K562 (cell line): ENCODE data around the gene PSMC3IP. TPM values are rescaled to one million over a fixed set of nuclear protein-coding genes. Genes with fewer than 3 reads are reported as not detected.

ENCODE experiments used
- DMBX1 ChIP-seq: fragments of 250-450 bp; sonication (Bioruptor Pico); IDR thresholded peaks from 2 replicates; pipeline ENCODE4 v1.8.0; 2022; ENCODE audit warnings: inconsistent platforms, mild to moderate bottlenecking, moderate library complexity, borderline replicate concordance
- DPF2 ChIP-seq: fragments of 450-650 bp; IDR thresholded peaks from 2 replicates; pipeline ENCODE4 v1.6.1; 2016
- ELF2 ChIP-seq: fragments of 250-450 bp; sonication (Bioruptor Pico); IDR thresholded peaks from 2 replicates; pipeline ENCODE4 v1.5.0; 2021; ENCODE audit warnings: mild to moderate bottlenecking
- GABPB2 ChIP-seq: fragments of 250-450 bp; sonication (Bioruptor Pico); conservative IDR thresholded peaks from 2 replicates; pipeline ENCODE4 v1.5.1; 2021; ENCODE audit warnings: mild to moderate bottlenecking
- HOMEZ ChIP-seq: fragments of 250-450 bp; sonication (Bioruptor Pico); IDR thresholded peaks from 2 replicates; pipeline ENCODE4 v1.4.0; 2020; ENCODE audit warnings: mild to moderate bottlenecking, moderate library complexity
- MTA2 ChIP-seq: fragments of 450-650 bp; IDR thresholded peaks from 2 replicates; pipeline ENCODE4 v1.6.1; 2016; ENCODE audit warnings: low read depth
- NFE2 ChIP-seq: IDR thresholded peaks from 2 replicates; pipeline ENCODE4 v1.6.1; 2014; ENCODE audit warnings: antibody characterized with exemption, low read depth
- NFXL1 ChIP-seq: fragments of 450-650 bp; formaldehyde crosslinking; IDR thresholded peaks from 2 replicates; pipeline ENCODE4 v1.4.0; 2021; ENCODE audit warnings: mild to moderate bottlenecking
- NR2F6 ChIP-seq: fragments of 450-650 bp; formaldehyde crosslinking; IDR thresholded peaks from 2 replicates; pipeline ENCODE4 v1.4.0; 2020; ENCODE audit warnings: mild to moderate bottlenecking
- RB1 ChIP-seq: fragments of 450-650 bp; IDR thresholded peaks from 2 replicates; pipeline ENCODE4 v1.6.1; 2017; ENCODE audit warnings: low read depth, mild to moderate bottlenecking
- RCOR1 ChIP-seq, 2 experiments: IDR thresholded peaks; 2 replicates each; pipeline ENCODE4 v1.6.1; 2012; ENCODE audit warnings: low read depth in 2 of 2, low read length in 2 of 2, borderline replicate concordance in 1 of 2, improper control_type of control experiment in 1 of 2
- TAF1 ChIP-seq: IDR thresholded peaks from 2 replicates; pipeline ENCODE4 v1.6.1; 2011; ENCODE audit warnings: mild to moderate bottlenecking, low read length, moderate library complexity; ENCODE audit not compliant: insufficient read depth, control insufficient read depth, severe bottlenecking; ENCODE audit errors: extremely low read depth
- THRB ChIP-seq: fragments of 450-650 bp; formaldehyde crosslinking; conservative IDR thresholded peaks from 2 replicates; pipeline ENCODE4 v1.4.0; 2022; ENCODE audit warnings: mild to moderate bottlenecking, missing genetic modification characterization
- TOE1 ChIP-seq, 2 experiments: fragments of 450-650 bp in 1 of 2; sonication (generic) in 1 of 2; formaldehyde crosslinking in 1 of 2; IDR thresholded peaks; 2 replicates each; pipeline versions ENCODE4 v1.7.1 to v1.8.0; 2016 to 2022; ENCODE audit warnings: borderline replicate concordance in 2 of 2, mild to moderate bottlenecking in 2 of 2, antibody characterized with exemption in 1 of 2, inconsistent platforms in 1 of 2, low read depth in 1 of 2, missing genetic modification reagents in 1 of 2, moderate library complexity in 1 of 2
- ZNF324 ChIP-seq: fragments of 250-450 bp; sonication (Bioruptor Pico); IDR thresholded peaks from 2 replicates; pipeline ENCODE4 v1.4.0; 2020; ENCODE audit warnings: mild to moderate bottlenecking
- ZNF354B ChIP-seq: fragments of 250-450 bp; sonication (Bioruptor Pico); IDR thresholded peaks from 2 replicates; pipeline ENCODE4 v1.4.0; 2020
- ZNF785 ChIP-seq: fragments of 250-450 bp; sonication (Bioruptor Pico); IDR thresholded peaks from 2 replicates; pipeline ENCODE4 v1.4.0; 2020; ENCODE audit warnings: mild to moderate bottlenecking
- polyA plus RNA-seq, 8 experiments: library from polyadenylated mRNA; depleted of rRNA in 4 of 8; stranded (reverse) in 5 of 8; unstranded in 3 of 8; fragments of >200 nt; fragmentation: Nextera tagmentation in 2 of 8; fragmentation: Illumina TruSeq in 1 of 8; extraction: Ambion mirVana in 2 of 8; extraction: Trizol in 1 of 8; gene quantifications; 2 replicates each; pipeline versions ENCODE4 v1.2.1 to v1.2.3, GENCODE V29; 2011 to 2014; ENCODE audit warnings: inconsistent platforms in 1 of 8, missing spikeins in 1 of 8
- total RNA-seq, 7 experiments: library from RNA; depleted of rRNA in 6 of 7; stranded (reverse); fragments of >200 nt in 6 of 7; fragmentation: Illumina TruSeq in 2 of 7; extraction: Trizol in 2 of 7; gene quantifications; 2 replicates each; pipeline versions ENCODE4 v1.2.1 to v1.2.3, GENCODE V29; 2011 to 2021; ENCODE audit warnings: low replicate concordance in 1 of 7
- TF ChIP-seq, protein P1 (sequence below): fragments of 450-650 bp; IDR thresholded peaks from 2 replicates; pipeline ENCODE4 v1.6.1; 2016
- TF ChIP-seq, protein P2 (sequence below): fragments of 250-450 bp; sonication (Bioruptor Pico); IDR thresholded peaks from 2 replicates; pipeline ENCODE4 v1.4.0; 2020
- TF ChIP-seq, protein P3 (sequence below): sonication (generic); formaldehyde crosslinking; IDR thresholded peaks from 2 replicates; pipeline ENCODE4 v1.8.1; 2023; ENCODE audit warnings: mild to moderate bottlenecking, missing genetic modification reagents

The PSMC3IP gene
- total and polyA plus RNA-seq, 9 of the 15 experiments (the other 6 are each of a cell fraction or from before 2014, with no cell fraction given), result 13.8 to 65.6 (median 32.8) TPM

DNA sequence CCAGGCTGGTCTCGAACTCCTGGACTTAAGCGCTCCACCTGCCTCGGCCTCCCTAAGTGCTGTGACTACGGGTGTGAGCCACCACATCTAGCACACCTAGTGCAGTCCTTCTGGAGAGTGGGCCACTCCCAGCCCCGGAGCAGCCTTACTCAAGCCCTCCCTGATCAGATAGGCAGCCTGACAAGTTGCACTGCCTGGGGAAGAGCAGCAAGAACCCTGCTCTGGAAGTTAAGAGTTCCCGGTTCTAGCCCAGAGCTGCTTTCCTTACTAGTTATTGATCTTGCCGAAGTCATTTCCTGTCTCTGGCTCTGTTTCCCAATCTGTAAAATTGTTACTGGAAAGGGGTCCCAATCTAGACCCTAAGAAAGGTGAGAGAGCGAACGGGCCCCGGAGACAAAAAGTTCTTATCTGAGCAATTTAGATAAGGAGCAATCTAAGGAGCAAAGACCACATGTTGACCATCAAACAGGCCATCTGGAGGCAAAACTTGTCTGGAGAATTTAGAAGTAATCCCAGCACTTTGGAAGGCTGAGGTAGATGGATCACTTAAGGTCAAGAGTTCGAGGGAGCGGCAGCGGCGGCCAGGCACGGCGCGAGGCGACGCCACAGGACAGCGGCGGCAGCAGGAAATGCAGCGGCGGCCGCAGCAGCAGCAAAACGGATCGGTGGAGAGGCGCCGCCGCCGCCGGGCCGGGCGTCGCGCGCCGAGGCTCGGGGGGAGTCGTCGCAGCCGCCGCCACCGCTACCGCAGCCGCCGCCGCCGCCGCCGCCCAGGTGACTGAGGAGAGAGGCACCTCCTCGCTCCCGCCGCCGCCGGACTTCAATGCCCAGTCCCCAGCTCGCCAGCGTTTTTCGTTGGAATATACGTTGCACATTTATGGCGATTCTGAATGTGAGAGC, 45.8 kb downstream of the PSMC3IP start (continued):
- TF ChIP-seq, protein P1, sequence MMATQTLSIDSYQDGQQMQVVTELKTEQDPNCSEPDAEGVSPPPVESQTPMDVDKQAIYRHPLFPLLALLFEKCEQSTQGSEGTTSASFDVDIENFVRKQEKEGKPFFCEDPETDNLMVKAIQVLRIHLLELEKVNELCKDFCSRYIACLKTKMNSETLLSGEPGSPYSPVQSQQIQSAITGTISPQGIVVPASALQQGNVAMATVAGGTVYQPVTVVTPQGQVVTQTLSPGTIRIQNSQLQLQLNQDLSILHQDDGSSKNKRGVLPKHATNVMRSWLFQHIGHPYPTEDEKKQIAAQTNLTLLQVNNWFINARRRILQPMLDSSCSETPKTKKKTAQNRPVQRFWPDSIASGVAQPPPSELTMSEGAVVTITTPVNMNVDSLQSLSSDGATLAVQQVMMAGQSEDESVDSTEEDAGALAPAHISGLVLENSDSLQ, result peak; percentile 30; the same call in 1 of the 2 replicates
- TF ChIP-seq DMBX1 (no peak), ELF2 (CRISPR knock-in tag) (no peak), NFE2 (no peak), GABPB2 (no peak), THRB (no peak), ZNF785 (CRISPR knock-in tag) (no peak), RB1 (peak; percentile 54; the same call in 1 of the 2 replicates), TOE1 (IDR thresholded peaks at IDR 0.05; ENCODE audit: borderline replicate concordance) (no peak), TOE1 (CRISPR knock-in tag; IDR thresholded peaks at IDR 0.05; ENCODE audit: borderline replicate concordance, low read depth) (no peak), MTA2 (0 out of 2 replicates have a peak, but pooled peaks have one; percentile 18), ZNF324 (no peak), RCOR1 (IDR thresholded peaks at IDR 0.05; ENCODE audit: borderline replicate concordance in 1 of 2, low read depth in 2 of 2, low read length in 2 of 2) (peak in 1 of 2 experiments; percentile 53; a peak in 1 of 4 replicates), NFXL1 (CRISPR knock-in tag) (no peak), TAF1 (peak; percentile 28), NR2F6 (CRISPR knock-in tag) (no peak), HOMEZ (CRISPR knock-in tag) (no peak), ZNF354B (CRISPR knock-in tag) (no peak), DPF2 (peak; percentile 79)
- TF ChIP-seq, protein P2, sequence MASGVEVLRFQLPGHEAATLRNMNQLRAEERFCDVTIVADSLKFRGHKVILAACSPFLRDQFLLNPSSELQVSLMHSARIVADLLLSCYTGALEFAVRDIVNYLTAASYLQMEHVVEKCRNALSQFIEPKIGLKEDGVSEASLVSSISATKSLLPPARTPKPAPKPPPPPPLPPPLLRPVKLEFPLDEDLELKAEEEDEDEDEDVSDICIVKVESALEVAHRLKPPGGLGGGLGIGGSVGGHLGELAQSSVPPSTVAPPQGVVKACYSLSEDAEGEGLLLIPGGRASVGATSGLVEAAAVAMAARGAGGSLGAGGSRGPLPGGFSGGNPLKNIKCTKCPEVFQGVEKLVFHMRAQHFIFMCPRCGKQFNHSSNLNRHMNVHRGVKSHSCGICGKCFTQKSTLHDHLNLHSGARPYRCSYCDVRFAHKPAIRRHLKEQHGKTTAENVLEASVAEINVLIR (CRISPR knock-in tag), result no peak
- TF ChIP-seq, protein P3, sequence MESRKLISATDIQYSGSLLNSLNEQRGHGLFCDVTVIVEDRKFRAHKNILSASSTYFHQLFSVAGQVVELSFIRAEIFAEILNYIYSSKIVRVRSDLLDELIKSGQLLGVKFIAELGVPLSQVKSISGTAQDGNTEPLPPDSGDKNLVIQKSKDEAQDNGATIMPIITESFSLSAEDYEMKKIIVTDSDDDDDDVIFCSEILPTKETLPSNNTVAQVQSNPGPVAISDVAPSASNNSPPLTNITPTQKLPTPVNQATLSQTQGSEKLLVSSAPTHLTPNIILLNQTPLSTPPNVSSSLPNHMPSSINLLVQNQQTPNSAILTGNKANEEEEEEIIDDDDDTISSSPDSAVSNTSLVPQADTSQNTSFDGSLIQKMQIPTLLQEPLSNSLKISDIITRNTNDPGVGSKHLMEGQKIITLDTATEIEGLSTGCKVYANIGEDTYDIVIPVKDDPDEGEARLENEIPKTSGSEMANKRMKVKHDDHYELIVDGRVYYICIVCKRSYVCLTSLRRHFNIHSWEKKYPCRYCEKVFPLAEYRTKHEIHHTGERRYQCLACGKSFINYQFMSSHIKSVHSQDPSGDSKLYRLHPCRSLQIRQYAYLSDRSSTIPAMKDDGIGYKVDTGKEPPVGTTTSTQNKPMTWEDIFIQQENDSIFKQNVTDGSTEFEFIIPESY (CRISPR knock-in tag), result no peak
